ENCODE measurements around the gene BDKRB2. TPM values are rescaled to one million over a fixed set of nuclear protein-coding genes. Genes with fewer than 3 reads are reported as not detected.

BDKRB2 gene
- total RNA-seq, 3 donors from 2014 or later: not detected

- H3K9me3 Mint-ChIP-seq: peaks cover under 1% of the 10 kb centered on the region
- peaks cover 13% of the 10 kb centered on the region for H3K27me3 Mint-ChIP-seq (ENCODE audit: low read depth)
- DNase-seq (no peak), ATAC-seq (no peak)
- H3K4me3 Mint-ChIP-seq: no peak overlapping the region
- no peaks in the 10 kb centered on the region for H3K36me3 Mint-ChIP-seq (ENCODE audit: insufficient read depth)
- no peaks in the 10 kb centered on the region for H3K4me1 Mint-ChIP-seq (ENCODE audit: low read depth)
These were observed 12.8 kb downstream of the BDKRB2 start for GRCh38 chr14:96217376-96217913.

- DNase-seq (no peak), ATAC-seq (no peak)
- Mint-ChIP-seq H3K4me1 (ENCODE audit: low read depth) (no peaks in the 10 kb centered on the region), H3K4me3 (no peak overlapping the region), H3K36me3 (ENCODE audit: insufficient read depth) (no peaks in the 10 kb centered on the region), H3K9me3 (no peaks in the 10 kb centered on the region), H3K27me3 (ENCODE audit: low read depth) (peaks cover 16% of the 10 kb centered on the region)
These were observed 16.5 kb downstream of the BDKRB2 start for GRCh38 chr14:96221109-96221650.

DNA sequence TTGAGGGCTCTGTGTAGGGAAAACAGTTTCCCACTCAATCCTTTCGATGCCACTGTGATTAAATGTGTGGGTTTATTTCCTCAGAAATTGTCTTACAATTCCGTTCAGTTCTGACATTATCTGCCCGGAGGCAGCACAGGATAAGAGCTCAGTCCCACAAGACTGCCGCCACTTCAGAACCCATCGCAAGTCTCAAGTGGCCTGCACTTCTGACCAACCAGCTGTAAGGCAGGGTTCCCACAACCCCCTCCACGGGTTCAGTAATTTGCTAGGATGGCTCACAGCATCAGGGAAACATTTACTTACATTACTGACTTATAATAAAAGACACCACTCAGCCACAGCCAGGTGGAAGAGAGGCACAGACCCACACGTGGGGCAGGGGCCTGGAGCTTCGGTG, 17.2 kb downstream of the BDKRB2 start:
- no peak for ATAC-seq
- no peaks in the 10 kb centered on the region for H3K36me3 Mint-ChIP-seq (ENCODE audit: insufficient read depth)

GRCh38 chr14:96224480-96225096, 19.9 kb downstream of the BDKRB2 start:
- Mint-ChIP-seq H3K4me1 (ENCODE audit: low read depth) (no peaks in the 10 kb centered on the region), H3K9me3 (no peaks in the 10 kb centered on the region), H3K36me3 (ENCODE audit: insufficient read depth) (no peaks in the 10 kb centered on the region), H3K4me3 (no peak overlapping the region), H3K27me3 (ENCODE audit: low read depth) (peaks cover 14% of the 10 kb centered on the region)
- ATAC-seq: no peak
- DNase-seq: no peak

More for the DNA sequence above, 17.2 kb downstream of the BDKRB2 start:
- Mint-ChIP-seq H3K27me3 (ENCODE audit: low read depth) (peaks cover 16% of the 10 kb centered on the region), H3K9me3 (no peaks in the 10 kb centered on the region), H3K4me1 (ENCODE audit: low read depth) (no peaks in the 10 kb centered on the region), H3K4me3 (no peak overlapping the region)
- no peak for DNase-seq

DNA sequence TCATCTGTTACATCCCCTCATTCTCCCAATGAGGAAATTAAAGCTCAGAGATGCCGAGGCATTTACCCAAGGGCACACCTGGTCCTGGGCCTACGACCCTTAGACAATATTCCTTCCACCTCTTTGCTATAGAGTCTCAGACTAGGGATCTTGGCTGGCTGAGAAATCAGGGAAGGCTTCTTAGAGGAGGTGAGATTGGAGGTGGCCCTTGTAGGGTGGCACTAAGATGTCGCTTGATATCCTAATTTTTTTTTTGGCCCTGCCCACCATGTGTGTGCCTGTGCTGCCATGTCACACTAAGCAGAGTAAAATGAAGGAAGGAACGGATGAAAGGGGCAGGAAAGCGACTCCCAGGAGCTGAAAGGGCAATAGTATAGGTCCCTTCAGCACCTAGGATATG, 20.6 kb downstream of the BDKRB2 start:
- ATAC-seq: no peak
- Mint-ChIP-seq H3K4me1 (ENCODE audit: low read depth) (no peaks in the 10 kb centered on the region), H3K9me3 (no peaks in the 10 kb centered on the region), H3K36me3 (ENCODE audit: insufficient read depth) (no peaks in the 10 kb centered on the region), H3K27me3 (ENCODE audit: low read depth) (peaks cover 11% of the 10 kb centered on the region), H3K4me3 (no peak overlapping the region)
- no peak for DNase-seq

DNA sequence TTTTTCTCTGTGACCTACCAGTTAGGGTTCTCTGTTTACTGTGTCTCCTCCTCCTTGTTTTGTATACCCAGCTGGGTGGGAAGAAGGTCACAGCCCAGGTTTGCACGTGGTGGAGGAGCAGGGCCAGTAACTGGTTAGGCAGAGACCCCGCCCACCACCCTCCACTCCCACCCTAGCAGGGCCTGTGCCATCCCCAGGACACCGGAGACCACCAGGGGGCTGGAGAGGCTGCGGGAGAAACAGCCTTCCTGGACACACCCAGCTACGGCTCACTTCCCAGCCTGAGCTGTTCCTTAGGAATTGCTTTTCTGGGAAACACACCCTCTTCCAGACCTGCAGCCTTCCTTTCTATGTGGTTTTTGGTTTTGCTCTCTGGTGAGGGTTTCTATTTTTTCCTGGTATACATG, 21.1 kb downstream of the BDKRB2 start:
- Mint-ChIP-seq H3K9me3 (no peaks in the 10 kb centered on the region), H3K4me1 (ENCODE audit: low read depth) (no peaks in the 10 kb centered on the region), H3K36me3 (ENCODE audit: insufficient read depth) (no peaks in the 10 kb centered on the region), H3K4me3 (no peak overlapping the region), H3K27me3 (ENCODE audit: low read depth) (peaks cover 9% of the 10 kb centered on the region)
- DNase-seq: no peak
- ATAC-seq: no peak

GRCh38 chr14:96227428-96227827, 22.8 kb downstream of the BDKRB2 start:
- no peak for ATAC-seq
- Mint-ChIP-seq H3K4me3 (no peak overlapping the region), H3K9me3 (no peaks in the 10 kb centered on the region), H3K27me3 (ENCODE audit: low read depth) (peaks cover 3% of the 10 kb centered on the region), H3K36me3 (ENCODE audit: insufficient read depth) (no peaks in the 10 kb centered on the region), H3K4me1 (ENCODE audit: low read depth) (no peaks in the 10 kb centered on the region)
- no peak for DNase-seq

GRCh38 chr14:96229315-96229714, 24.7 kb downstream of the BDKRB2 start:
- peaks cover 3% of the 10 kb centered on the region for H3K27me3 Mint-ChIP-seq (ENCODE audit: low read depth)
- no peak for ATAC-seq
- DNase-seq: no peak
- H3K4me3 Mint-ChIP-seq: no peak overlapping the region
- H3K9me3 Mint-ChIP-seq: no peaks in the 10 kb centered on the region
- no peaks in the 10 kb centered on the region for H3K36me3 Mint-ChIP-seq (ENCODE audit: insufficient read depth)
- no peaks in the 10 kb centered on the region for H3K4me1 Mint-ChIP-seq (ENCODE audit: low read depth)

- no peaks in the 10 kb centered on the region for H3K36me3 Mint-ChIP-seq (ENCODE audit: insufficient read depth)
- peaks cover under 1% of the 10 kb centered on the region for H3K27me3 Mint-ChIP-seq (ENCODE audit: low read depth)
- no peaks in the 10 kb centered on the region for H3K4me1 Mint-ChIP-seq (ENCODE audit: low read depth)
- H3K9me3 Mint-ChIP-seq: no peaks in the 10 kb centered on the region
- no peak for ATAC-seq
- no peak overlapping the region for H3K4me3 Mint-ChIP-seq
- DNase-seq: no peak
These were observed 26.4 kb downstream of the BDKRB2 start for GRCh38 chr14:96231056-96231455.

- no peak overlapping the region for H3K4me3 Mint-ChIP-seq
- ATAC-seq (no peak), DNase-seq (no peak)
- no peaks in the 10 kb centered on the region for H3K27me3 Mint-ChIP-seq (ENCODE audit: low read depth)
- H3K9me3 Mint-ChIP-seq: no peaks in the 10 kb centered on the region
- H3K4me1 Mint-ChIP-seq (ENCODE audit: low read depth): no peaks in the 10 kb centered on the region
- no peaks in the 10 kb centered on the region for H3K36me3 Mint-ChIP-seq (ENCODE audit: insufficient read depth)
These were observed 27.0 kb downstream of the BDKRB2 start for GRCh38 chr14:96231526-96232130.

DNA sequence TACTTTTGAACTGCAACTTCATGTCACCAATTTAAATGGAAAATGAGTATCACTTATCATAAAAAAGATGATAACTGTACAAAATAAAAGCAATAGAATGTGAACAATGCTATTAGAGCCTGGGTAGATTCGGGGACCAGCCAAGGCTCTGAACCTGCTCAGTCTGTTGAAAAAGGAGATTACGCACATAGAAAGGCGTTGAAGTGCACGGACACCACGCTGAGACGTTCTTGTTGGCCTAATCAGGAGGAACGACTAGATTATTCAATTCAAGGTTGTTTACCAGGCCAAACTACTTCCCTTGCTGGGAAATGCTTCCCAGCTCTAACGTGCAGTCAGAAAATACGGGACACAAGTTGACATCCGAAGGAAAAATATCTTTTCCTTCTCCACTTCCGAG, 27.9 kb downstream of the BDKRB2 start:
- DNase-seq: no peak
- no peak for ATAC-seq
- Mint-ChIP-seq H3K4me3 (no peak overlapping the region), H3K9me3 (no peaks in the 10 kb centered on the region), H3K27me3 (ENCODE audit: low read depth) (no peaks in the 10 kb centered on the region), H3K36me3 (ENCODE audit: insufficient read depth) (no peaks in the 10 kb centered on the region), H3K4me1 (ENCODE audit: low read depth) (no peaks in the 10 kb centered on the region)

DNA sequence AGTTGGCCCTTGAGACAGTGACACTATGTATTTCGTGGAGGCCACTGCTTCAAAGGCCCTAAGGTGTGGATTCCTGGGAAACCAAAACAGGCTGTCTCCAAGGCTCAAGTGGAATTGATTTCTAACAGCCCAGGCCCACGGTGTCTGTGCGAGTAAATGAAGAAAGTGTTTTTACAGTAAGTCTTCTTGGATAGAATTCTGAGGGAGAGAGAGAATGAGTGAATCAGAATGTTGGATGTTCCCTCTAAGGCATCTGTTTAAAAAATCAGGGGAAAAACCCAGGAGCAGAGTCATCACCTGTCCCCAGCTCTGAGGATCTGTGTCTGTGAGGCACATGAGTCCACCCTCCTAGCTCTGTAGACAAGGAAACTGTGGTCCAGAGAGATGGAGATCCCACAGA, 29.0 kb downstream of the BDKRB2 start:
- no peaks in the 10 kb centered on the region for H3K4me1 Mint-ChIP-seq (ENCODE audit: low read depth)
- H3K36me3 Mint-ChIP-seq (ENCODE audit: insufficient read depth): no peaks in the 10 kb centered on the region
- H3K4me3 Mint-ChIP-seq: no peak overlapping the region
- no peak for DNase-seq
- ATAC-seq: no peak
- no peaks in the 10 kb centered on the region for H3K27me3 Mint-ChIP-seq (ENCODE audit: low read depth)
- no peaks in the 10 kb centered on the region for H3K9me3 Mint-ChIP-seq

GRCh38 chr14:96235426-96235825, 30.8 kb downstream of the BDKRB2 start:
- Mint-ChIP-seq H3K4me1 (ENCODE audit: low read depth) (no peaks in the 10 kb centered on the region), H3K4me3 (no peak overlapping the region), H3K36me3 (ENCODE audit: insufficient read depth) (no peaks in the 10 kb centered on the region), H3K27me3 (ENCODE audit: low read depth) (no peaks in the 10 kb centered on the region), H3K9me3 (no peaks in the 10 kb centered on the region)
- DNase-seq: no peak
- ATAC-seq: no peak

DNA sequence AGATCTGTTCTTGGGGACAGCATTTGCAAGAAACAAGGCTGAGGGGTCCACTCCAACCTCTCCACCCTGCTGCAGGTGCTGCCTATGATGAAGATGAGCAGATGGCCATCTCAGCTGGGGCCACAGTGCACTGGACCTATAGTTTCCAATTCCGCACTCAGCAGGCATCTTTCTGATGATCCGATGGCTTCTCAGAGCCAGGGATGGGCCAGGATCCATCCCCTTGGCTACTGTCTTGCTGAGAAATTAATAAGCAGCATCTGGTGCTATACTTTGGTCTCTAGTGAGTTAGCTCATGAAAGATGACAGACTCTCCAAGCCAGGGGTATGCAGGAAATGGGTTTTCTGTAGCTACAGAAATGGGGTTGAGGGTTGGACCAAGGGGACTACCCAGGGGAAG, 33.0 kb downstream of the BDKRB2 start:
- no peaks in the 10 kb centered on the region for H3K36me3 Mint-ChIP-seq (ENCODE audit: insufficient read depth)
- H3K27me3 Mint-ChIP-seq (ENCODE audit: low read depth): no peaks in the 10 kb centered on the region
- no peak for DNase-seq
- no peaks in the 10 kb centered on the region for H3K4me1 Mint-ChIP-seq (ENCODE audit: low read depth)
- no peak for ATAC-seq
- no peaks in the 10 kb centered on the region for H3K9me3 Mint-ChIP-seq
- H3K4me3 Mint-ChIP-seq: no peak overlapping the region

GRCh38 chr14:96238676-96239265, 34.1 kb downstream of the BDKRB2 start:
- no peak for ATAC-seq
- H3K27me3 Mint-ChIP-seq (ENCODE audit: low read depth): no peaks in the 10 kb centered on the region
- DNase-seq: no peak
- no peak overlapping the region for H3K4me3 Mint-ChIP-seq
- no peaks in the 10 kb centered on the region for H3K4me1 Mint-ChIP-seq (ENCODE audit: low read depth)
- no peaks in the 10 kb centered on the region for H3K36me3 Mint-ChIP-seq (ENCODE audit: insufficient read depth)
- no peaks in the 10 kb centered on the region for H3K9me3 Mint-ChIP-seq

All from activated T-cell treated with anti-CD3 and anti-CD28 coated beads, Interleukin-2, amount 50 U/mL, for 4 hours (primary cell).